G401.6 (cell line): ENCODE data around the gene SEC62.

ENCODE experiments used
- FAIRE-seq: peaks from 2 replicates; lab custom pipeline; 2012; peaks lifted over from hg19 to GRCh38; lab: Jason Lieb, UNC

SEC62 gene, protein sequence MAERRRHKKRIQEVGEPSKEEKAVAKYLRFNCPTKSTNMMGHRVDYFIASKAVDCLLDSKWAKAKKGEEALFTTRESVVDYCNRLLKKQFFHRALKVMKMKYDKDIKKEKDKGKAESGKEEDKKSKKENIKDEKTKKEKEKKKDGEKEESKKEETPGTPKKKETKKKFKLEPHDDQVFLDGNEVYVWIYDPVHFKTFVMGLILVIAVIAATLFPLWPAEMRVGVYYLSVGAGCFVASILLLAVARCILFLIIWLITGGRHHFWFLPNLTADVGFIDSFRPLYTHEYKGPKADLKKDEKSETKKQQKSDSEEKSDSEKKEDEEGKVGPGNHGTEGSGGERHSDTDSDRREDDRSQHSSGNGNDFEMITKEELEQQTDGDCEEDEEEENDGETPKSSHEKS

DNA sequence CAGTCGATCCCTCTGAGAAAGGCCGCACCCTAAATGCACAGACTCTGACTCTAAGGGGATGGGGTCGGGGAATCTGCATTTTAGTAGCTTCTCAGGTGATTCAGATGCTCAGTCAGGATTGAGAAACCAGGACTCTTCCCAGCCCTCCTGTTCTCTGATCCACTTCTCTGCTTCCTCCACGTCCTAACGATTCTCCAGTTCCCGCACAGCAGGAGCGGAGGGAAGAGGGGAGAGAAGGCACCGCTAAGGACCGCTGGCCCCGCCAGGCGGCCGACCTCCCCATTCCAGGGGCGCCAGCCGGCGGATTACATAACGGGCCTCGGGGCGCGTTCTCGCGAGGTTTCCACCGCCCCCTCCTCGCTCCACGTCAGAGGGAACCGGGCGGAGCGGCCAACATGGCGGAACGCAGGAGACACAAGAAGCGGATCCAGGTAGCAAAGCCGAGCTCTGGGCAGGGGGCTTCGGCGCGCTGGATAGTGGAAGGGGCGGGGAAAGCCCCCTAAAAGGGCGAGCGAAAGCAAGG, at the start of gene SEC62:
Gene SEC62, plus strand, starts transcription at position 380 of the 523 bp plus-strand sequence. Its CDS starts 16 bp downstream, at position 396.
- FAIRE-seq: no peak

DNA sequence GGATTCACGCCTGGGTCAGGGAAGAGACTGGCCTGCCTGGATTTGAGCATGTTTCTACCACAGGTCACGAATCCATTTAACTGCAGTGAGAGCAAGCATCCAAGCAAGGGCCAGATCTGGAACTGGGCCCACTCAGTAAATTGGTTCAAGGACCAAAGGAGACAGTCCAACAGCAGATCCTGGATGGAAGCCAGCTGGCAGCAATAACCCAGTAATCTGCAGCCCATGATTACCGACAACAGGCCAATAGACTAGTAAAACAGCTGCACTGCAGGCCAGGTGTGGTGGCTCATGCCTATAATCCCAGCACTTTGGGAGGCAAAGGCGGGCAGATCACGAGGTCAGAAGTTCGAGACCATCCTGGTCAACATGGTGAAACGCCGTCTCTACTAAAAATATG, 43.4 kb upstream of the SEC62 start:
- no peak for FAIRE-seq

DNA sequence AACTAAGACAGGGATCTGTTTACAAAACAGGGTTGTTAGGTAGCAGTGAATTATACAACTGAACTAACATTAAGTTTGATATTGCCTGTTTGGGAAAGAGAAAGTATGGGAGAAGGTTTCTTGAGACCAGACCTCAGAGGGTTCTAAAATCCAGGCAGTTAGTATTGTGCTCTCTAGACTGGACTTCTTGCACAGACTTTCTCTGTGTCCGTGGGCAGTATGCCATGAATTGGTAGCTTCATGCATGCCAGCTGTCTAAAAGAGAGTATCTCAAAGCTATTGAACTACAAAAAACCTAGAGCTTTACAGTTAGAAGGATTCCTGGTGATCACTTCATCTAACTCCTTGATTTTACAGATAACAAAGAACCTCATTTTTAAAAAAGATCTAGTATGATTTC, 42.8 kb upstream of the SEC62 start:
- FAIRE-seq: no peak

DNA sequence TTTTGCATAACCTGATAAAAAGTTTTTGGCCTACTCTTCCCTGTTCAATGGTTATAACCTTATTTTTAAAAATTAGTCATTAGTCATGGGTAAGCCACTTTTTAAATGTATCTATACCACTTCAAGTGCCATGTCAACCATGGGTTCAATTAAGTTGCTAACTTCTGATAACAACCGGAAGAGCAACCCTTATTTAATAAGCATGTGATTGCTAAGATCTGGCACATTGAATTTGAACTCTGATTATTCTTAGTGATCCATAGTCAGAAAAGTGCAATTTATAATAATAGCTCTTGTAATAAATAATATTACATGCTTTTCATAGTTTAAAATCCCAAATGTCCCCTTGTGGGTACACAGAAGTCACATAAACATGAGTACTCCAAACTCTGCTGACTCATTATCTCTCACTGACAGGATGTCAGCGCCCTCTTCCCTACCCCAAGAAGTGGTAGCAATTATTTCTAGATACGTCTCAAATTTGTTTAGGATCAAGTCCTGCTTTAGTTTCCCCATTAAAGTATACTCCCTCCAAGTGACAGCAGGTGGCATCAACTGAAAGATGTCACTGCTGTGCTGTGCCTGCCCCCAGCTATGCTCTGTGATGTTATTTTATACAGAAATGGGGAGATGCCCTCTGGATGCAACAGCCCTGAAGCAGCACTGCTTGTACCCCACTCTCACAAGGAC, 36.6 kb upstream of the SEC62 start:
- FAIRE-seq: no peak

DNA sequence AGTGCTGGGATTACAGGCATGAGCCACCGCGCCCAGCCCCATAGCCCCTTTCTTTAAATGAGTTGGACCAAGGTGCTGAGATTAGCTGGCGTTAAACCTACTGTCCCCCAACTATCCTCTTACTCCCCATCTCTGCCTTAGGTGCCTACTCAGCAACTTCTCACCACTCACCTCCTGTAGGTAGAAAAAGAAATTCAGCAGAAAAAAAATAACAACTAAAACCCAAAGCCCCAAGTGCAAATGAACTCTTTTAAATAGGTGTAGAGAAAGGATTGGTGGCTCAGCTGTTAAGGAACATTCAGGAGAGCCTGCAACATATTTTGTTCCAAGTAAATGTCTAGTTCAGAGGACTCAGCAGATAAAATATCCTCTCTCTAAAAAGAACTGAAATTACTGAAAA, 35.8 kb upstream of the SEC62 start:
- FAIRE-seq: no peak

DNA sequence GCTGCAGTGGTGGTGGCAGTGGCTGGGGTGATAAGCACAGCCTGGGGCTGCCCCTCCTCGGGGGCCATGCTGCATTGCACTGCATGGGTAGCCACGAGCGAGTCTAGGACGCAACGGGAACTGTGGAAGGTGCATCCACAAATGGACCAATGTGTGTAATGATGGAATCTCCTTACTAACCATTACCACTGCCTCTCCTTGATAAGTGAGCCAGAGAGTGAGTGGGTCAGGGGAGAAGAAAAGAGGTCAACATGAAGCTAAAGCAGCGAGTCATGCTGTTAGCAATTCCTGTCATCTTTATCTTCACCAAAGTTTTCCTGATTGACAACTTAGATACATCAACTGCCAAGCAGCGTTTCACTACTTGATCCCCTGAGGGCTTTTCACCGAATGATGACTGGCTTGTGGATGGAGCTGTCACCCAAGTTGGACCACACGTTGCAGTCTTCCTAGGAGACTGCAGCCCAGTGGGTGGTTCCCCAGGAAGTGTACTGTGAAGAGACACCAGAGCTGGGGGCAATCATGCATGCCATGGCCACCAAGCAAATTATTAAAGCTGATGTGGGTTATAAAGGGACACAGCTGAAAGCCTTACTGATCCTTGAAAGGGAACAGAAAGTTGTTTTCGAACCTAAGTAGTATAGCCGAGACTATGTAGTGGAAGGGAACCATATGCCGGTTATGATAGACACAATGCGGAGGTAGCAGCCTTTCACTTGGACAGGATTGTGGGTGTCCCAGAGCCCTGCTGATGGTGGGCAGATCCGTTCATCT, 34.7 kb upstream of the SEC62 start:
- no peak for FAIRE-seq

DNA sequence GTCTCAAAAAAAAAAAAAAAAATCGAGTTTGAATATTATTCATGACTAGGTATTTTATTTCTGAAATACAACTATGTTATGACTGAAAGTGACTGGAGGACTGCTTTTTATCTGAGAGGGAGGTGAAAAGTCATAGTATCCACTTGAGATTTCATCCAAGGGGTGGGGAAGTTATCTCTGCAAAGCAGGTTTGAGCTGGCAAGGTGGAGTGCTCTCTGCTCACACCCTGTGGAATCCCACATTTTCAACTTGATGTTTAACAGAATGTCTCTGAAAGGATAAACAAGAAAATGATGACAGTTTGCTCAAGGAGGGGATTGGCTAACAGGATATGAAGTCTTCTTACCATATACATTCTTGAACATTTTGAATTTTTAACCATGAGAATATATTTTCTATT, 27.3 kb upstream of the SEC62 start:
- FAIRE-seq: no peak

DNA sequence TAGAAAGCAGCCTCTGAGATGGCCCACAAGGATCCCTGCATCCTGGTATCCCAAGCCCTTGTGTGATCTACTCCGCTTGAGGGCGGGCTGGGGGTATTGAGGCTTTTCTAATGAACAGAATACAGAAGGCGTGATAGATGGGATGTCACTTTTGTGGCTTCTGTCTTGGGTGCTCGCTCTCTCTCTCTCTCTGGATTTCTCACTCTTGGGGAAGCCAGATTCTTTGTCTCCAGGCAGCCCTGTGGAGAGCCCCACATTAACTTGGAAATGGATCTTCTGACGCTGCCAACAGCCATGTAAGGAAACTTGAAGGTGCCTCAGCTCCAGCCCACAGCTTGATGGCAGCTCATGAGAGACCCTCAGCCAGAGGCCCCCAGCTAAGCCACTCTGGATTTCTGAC, 26.9 kb upstream of the SEC62 start:
- FAIRE-seq: no peak

DNA sequence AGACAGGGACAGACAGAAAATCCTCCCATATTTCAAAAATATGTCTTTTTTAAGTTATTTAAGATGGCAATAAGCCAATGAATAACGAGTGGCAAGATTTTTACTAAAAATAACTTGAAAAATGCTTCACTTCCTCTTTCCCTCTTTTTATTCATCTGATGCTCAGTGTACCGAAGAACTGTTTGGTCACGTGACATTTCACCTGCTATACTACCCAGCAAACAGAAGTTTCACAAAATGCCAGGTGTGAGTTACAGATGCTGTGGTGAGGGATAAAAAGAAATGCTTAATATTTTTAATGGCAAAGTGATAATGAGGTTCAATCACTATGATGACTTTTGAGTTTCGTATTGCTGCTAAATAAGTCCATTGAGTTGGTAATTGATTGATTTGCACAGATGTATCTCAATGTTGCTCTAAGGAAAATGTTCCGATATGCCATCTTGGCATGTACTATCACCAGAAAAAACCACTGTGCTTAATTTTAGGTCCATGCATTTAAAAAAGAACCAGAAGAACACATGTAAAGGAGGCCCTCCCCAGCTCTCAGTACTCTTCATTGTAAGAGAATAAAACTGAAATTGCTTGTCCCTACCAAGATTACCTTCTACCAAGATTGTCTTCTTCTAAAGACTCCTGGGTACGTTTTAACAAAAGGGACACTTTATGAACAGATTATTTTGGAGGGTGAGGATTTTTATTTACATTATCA, 26.0 kb upstream of the SEC62 start:
- no peak for FAIRE-seq

DNA sequence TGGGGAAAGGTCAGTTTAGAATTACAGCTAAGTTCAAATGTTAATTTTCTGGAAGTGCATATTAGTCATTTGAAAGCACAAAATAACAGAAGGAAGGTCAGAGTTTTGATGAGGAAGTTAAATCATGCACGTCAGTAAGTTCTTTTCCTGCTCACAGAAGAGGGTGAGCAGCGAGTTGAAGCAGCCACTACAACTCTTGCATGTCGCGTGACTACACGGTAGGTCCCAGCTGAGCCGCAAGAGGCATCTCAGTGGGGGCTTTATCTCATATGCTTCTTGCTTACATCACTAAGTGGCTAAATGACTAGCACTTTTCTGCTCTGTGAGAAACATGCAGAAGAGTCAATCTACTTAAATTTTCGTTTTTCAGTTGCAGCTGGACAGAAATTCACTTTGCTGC, 21.3 kb upstream of the SEC62 start:
- no peak for FAIRE-seq

DNA sequence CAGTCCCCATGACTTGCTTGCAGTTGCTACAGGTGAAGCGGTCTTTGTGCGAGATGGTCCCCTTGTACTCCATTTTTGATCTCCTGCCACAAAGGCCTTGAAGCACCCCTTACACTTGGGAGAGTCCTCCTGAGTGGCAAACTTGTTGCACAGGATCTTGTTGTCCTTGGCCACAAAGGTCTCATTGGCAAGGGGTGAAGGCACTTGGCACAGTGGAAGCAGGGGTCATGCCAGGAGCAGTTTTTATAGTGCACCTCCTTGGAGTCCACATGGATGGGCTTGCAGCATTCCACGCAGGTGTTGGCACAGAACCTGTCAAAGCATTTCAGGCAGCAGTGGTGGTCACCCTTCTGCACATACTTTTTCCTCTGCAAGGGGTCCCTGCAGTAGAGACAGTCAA, 20.3 kb upstream of the SEC62 start:
- no peak for FAIRE-seq

DNA sequence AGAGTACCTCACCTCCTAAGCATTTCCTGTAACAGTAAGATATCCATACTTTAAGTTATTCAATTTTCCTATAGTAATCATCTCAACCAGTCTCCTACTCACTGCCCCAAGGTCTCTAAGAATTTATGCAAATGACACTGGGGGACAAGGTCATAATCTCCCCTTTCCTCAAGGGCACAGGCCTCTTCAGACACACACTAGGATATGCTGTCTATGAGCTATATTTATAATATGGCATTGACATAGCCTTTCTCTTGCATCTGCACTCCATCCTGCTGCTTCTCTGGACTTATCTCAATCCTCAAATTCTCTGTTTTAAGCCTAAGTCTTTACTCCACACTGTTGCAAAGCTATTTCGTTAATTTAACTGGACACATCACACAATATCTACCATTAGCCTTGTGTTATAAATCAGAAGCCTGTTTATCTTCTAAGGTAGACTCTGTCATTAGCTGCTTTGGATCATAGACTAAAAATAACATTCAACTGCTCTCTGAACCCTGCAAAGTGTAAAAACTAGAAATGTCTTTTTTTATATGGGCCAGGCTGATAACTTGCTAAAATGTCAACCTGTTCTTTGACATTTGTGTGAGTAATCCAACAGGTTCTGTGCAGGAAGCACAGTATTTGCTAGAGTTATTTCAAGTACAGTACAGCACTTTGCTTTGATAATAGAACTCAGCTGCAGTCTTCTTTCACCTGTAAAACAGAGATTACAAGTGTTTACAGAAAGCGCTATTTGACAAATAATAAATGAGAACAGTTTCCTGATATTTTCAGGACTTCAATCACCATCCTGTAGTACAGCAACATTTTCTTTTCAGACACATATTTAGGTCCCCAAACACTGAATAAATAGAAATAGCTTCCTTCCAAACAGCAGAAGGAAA, 17.8 kb upstream of the SEC62 start:
- no peak for FAIRE-seq

DNA sequence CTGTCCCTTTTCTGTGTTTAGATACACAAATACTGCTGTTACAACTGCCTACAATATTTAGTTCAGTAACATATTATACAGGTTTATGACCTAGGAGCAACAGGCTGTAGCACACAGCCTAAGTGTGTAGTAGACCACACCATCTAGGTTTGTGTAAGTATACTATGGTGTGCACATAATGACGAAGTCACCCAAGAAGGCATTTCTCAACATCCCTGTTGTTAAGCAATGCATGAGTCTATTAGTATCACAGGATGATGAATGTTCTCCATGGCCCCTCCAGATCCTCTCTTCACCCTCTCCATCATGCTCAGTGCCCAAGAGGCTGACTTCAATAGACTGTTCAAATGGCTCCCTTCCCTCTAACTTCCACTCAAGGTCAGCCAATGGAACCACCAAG, 14.6 kb upstream of the SEC62 start:
- no peak for FAIRE-seq

DNA sequence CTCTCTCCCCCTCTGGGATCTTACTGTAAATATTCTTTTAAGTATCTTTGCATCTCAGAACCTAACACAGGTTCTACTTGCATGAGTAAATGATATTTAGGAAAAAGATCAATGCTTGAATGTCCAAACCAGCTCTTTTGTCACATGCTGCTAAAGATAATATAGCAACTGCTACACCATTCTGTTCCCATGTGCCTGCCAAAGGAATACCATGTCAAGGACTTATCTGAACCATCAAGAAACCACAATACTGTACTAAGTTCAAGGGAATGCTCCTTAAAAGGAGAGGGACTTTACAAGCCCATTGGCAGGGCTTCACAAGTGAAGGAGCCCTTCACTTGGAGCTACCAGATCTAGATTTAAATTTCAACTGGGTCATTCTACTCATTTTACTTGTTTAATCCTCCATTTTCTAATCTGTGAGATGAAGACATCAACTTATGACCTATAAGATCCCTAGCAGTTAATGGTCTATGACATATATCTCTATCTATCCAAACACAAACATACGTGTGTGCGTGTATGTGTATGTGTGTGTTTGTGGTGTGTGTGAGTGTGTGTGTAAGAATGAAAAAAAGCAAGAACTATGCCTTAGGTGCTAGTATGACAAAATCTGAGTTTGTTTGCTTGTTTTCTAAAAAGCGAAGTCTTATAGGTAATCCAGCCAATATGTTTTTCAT, 13.0 kb upstream of the SEC62 start:
- FAIRE-seq: no peak

DNA sequence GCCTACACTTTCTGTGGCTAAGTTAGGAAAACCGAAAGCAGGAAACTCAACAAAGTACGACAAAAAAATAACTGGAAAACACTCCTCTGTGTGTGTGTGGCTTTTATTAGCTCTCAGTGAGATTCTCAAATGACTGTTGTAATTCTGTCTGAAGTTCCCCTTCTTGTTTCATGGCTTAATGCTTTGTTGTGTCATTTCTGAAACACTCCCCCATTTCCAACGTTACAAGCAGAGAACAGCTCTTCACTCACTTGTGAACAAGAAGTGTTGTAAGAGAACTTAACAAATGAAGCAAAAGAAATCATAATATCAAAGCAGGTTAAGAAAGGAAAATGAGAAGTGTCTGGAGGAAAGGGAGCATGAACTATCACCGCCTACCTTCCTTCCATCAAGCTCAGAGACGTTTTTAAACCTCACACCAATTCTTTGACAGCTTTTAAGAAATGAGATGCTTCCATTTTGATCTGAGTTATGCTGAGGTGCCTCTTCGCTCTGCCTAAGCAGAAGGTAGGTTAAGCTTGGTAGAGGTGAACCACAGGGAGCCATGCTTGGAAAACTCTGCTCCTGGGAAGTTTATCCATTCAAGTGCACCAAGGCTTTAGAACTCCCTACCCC, 12.4 kb upstream of the SEC62 start:
- no peak for FAIRE-seq

DNA sequence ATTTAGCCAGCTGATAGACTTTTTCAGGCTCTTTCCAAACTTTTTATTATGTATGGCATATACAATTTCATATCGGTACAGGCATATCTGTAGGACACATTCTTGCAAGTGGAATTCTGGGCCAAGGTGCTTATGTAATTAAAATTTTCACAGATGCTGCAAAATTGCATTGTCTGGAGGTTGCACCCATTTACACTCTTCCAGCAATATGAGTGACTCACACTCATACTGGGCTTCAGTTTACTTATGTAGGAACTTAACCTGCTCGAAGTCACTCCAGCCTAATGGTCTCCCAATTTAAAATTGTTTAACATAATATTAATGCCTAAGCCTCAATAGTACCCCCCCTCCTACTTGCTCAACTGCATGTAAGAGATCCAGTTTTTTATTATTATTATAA, 11.2 kb upstream of the SEC62 start:
- no peak for FAIRE-seq

DNA sequence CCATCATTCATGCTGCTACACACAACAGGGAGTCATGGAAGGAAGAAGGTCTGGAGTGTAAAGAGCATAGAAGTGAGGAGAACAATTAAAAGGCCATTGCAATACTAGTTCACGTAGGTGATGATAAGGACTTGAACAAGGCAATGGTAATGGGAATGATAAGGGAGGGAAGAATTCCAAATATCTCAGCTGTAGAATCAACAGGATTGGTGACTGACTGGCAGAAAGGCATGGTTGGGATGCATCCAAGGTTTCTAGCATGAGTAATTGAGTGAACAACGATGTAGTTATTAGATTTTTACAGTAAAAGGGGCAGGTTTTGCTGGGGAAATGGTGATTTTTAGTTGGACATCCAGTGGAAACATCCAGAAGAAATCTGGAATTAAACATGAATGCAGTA, 2.4 kb upstream of the SEC62 start:
- no peak for FAIRE-seq

DNA sequence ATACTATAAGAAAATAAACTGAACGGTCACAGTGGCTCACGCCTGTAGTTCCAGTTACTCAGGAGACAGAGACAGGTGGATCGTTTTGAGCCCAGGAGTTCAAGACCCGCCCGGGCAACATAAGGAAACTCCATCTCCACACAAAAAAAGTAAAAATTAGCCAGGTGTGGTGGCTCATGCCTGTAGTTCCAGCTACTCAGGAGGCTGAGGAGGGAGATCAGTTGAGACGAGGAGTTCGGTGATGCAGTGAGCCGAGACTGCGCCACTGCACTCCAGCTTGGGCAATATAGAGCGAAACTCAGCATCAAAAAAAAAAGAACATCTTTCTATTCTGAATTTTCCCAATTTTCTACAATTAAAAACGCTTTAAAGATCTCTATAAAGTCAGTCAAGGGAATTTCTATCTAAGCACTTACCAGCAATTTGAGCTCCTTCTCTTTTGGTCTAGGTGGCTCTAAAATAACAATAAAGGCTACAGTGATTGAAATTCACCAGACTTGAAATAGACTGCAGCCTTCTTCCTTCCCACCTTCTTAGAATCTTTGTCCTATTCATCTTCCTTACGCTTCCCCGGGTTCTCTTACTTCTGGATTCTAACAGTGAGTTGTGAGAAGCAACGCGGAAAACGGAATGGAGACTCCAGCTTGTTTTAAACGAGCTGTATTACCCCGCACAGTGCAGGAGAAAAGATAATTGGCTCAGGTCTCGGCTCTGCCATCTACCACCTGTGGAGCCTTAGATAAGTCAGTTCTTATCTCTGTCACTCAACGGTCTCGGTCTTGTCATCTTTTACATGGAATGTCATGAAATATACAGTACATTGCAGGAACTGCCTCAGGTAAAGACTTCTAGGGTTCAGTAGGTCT, 812 bp upstream of the SEC62 start:
- no peak for FAIRE-seq
